Hepatocyte (in vitro differentiated cells): ENCODE data around the gene HES5. TPM values are rescaled to one million over a fixed set of nuclear protein-coding genes. Genes with fewer than 3 reads are reported as not detected.

ENCODE experiments used
- DNase-seq: peaks from one replicate; pipeline ENCODE4 v3.0.0-alpha.2; 2016; ENCODE audit warnings: low spot score
- H2AFZ ChIP-seq: fragments of 200-600 bp; sonication (generic); 2 replicates; pipeline ENCODE4 v1.6.0; 2016; ENCODE audit warnings: antibody characterized with exemption, mild to moderate bottlenecking
- H3K27ac ChIP-seq: fragments of 200-600 bp; sonication (generic); 2 replicates; pipeline ENCODE4 v1.5.1; 2016; ENCODE audit warnings: mild to moderate bottlenecking
- H3K27me3 ChIP-seq: fragments of 200-600 bp; sonication (generic); 2 replicates; pipeline ENCODE4 v1.6.1; 2016
- H3K36me3 ChIP-seq: fragments of 200-600 bp; sonication (generic); replicated peaks from 2 replicates; pipeline ENCODE4 v1.5.1; 2016; ENCODE audit warnings: low read depth; ENCODE audit not compliant: insufficient read depth
- H3K4me1 ChIP-seq: fragments of 200-600 bp; sonication (generic); 2 replicates; pipeline ENCODE4 v1.5.1; 2016; ENCODE audit warnings: mild to moderate bottlenecking, moderate library complexity; ENCODE audit not compliant: insufficient read depth
- H3K4me2 ChIP-seq: fragments of 200-600 bp; sonication (generic); 2 replicates; pipeline ENCODE4 v1.6.0; 2016
- H3K4me3 ChIP-seq: fragments of 200-600 bp; sonication (generic); 2 replicates; pipeline ENCODE4 v1.5.1; 2016; ENCODE audit warnings: mild to moderate bottlenecking
- H3K79me2 ChIP-seq: fragments of 200-600 bp; sonication (generic); 2 replicates; pipeline ENCODE4 v1.6.0; 2017; ENCODE audit warnings: mild to moderate bottlenecking
- H3K9me2 ChIP-seq: fragments of 200-600 bp; sonication (generic); replicated peaks from 2 replicates; pipeline ENCODE4 v1.6.0; 2017; ENCODE audit warnings: mild to moderate bottlenecking; ENCODE audit not compliant: insufficient read depth
- H3K9me3 ChIP-seq: fragments of 200-600 bp; sonication (generic); 2 replicates; pipeline ENCODE4 v1.5.1; 2016; ENCODE audit warnings: low read depth, mild to moderate bottlenecking
- H4K20me1 ChIP-seq: fragments of 200-600 bp; sonication (generic); 2 replicates; pipeline ENCODE4 v1.6.0; 2016; ENCODE audit warnings: mild to moderate bottlenecking; ENCODE audit not compliant: insufficient read depth, poor library complexity, severe bottlenecking
- CTCF ChIP-seq: fragments of 200-600 bp; sonication (generic); IDR thresholded peaks from 2 replicates; pipeline ENCODE4 v1.5.1; 2016; ENCODE audit warnings: antibody characterized with exemption, mild to moderate bottlenecking; ENCODE audit not compliant: poor library complexity
- EZH2 ChIP-seq: fragments of 200-600 bp; sonication (generic); IDR thresholded peaks from 2 replicates; pipeline ENCODE4 v1.6.1; 2016; ENCODE audit warnings: antibody characterized with exemption, mild to moderate bottlenecking, borderline replicate concordance
- EZH2phosphoT487 ChIP-seq: fragments of 200-600 bp; sonication (generic); IDR thresholded peaks from one replicate; pipeline ENCODE4 v1.6.1; 2018; ENCODE audit warnings: antibody characterized with exemption, mild to moderate bottlenecking, low read depth, moderate library complexity; ENCODE audit not compliant: unreplicated experiment, severe bottlenecking
- WGBS: methylation state at CpG from one replicate; pipeline ENCODE4 v1.1.6; 2016; ENCODE audit warnings: low lambda C conversion rate; ENCODE audit errors: missing lambda C conversion rate; 5-methylcytosine and 5-hydroxymethylcytosine counted together
- polyA plus RNA-seq: library from polyadenylated mRNA; unstranded; fragments of >200 nt; fragmentation: Nextera tagmentation; extraction: Ambion mirVana; gene quantifications from 2 replicates; pipeline ENCODE4 v1.2.1, GENCODE V29; 2016
- total RNA-seq: library from RNA; depleted of rRNA; stranded (reverse); fragments of >200 nt; gene quantifications from 2 replicates; pipeline ENCODE4 v1.2.3, GENCODE V29; 2014

HES5 gene
- total and polyA plus RNA-seq, 2 experiments from 2014 or later = 1.0 TPM; not detected in 1

GRCh38 chr1:2547210-2548067 is 17.4 kb upstream of the HES5 start:
- Histone ChIP-seq H3K79me2 (no peaks in the 10 kb centered on the region), H3K4me1 (peaks cover 23% of the 10 kb centered on the region), H3K27me3 (no peaks in the 10 kb centered on the region), H2AFZ (no peak overlapping the region), H3K4me3 (no peak overlapping the region), H3K9me2 (no peaks in the 10 kb centered on the region), H4K20me1 (no peaks in the 10 kb centered on the region), H3K36me3 (no peaks in the 10 kb centered on the region), H3K4me2 (peak overlapping the region; percentile 94), H3K9me3 (no peaks in the 10 kb centered on the region), H3K27ac (peak overlapping the region; percentile 88)
- WGBS = 27% methylated on average over 21 of the region's 27 CpGs
- no peak for TF ChIP-seq EZH2
- no peak for TF ChIP-seq EZH2phosphoT487
- TF ChIP-seq CTCF = no peak
- no peak for DNase-seq

GRCh38 chr1:2546515-2547209 is 16.6 kb upstream of the HES5 start:
- Histone ChIP-seq H3K79me2 (no peaks in the 10 kb centered on the region), H3K4me2 (peak overlapping the region; percentile 94), H3K9me2 (no peaks in the 10 kb centered on the region), H3K4me3 (peak overlapping the region; percentile 38), H4K20me1 (no peaks in the 10 kb centered on the region), H3K4me1 (peaks cover 23% of the 10 kb centered on the region), H3K9me3 (no peaks in the 10 kb centered on the region), H2AFZ (no peak overlapping the region), H3K27ac (peak overlapping the region; percentile 88), H3K27me3 (no peaks in the 10 kb centered on the region), H3K36me3 (no peaks in the 10 kb centered on the region)
- TF ChIP-seq CTCF = no peak
- TF ChIP-seq EZH2phosphoT487 = no peak
- no peak for TF ChIP-seq EZH2
- peak; percentile 91 for DNase-seq
- under 1% methylated on average over 36 of the region's 52 CpGs for WGBS

GRCh38 chr1:2545754-2546514 is 15.9 kb upstream of the HES5 start:
- H4K20me1 ChIP-seq = no peaks in the 10 kb centered on the region
- H3K4me1 ChIP-seq = peaks cover 25% of the 10 kb centered on the region
- H3K9me3 ChIP-seq = no peaks in the 10 kb centered on the region
- TF ChIP-seq CTCF (no peak), EZH2phosphoT487 (no peak), EZH2 (no peak)
- H3K27me3 ChIP-seq = no peaks in the 10 kb centered on the region
- no peaks in the 10 kb centered on the region for H3K36me3 ChIP-seq
- peak; percentile 94 for DNase-seq
- H3K9me2 ChIP-seq = no peaks in the 10 kb centered on the region
- H3K79me2 ChIP-seq = no peaks in the 10 kb centered on the region
- WGBS = 8% methylated on average over 17 of the region's 43 CpGs
- no peak overlapping the region for H2AFZ ChIP-seq
- H3K27ac ChIP-seq = peak overlapping the region; percentile 88
- H3K4me2 ChIP-seq = peak overlapping the region; percentile 94
- peak overlapping the region; percentile 38 for H3K4me3 ChIP-seq
